ENCODE data around the gene MORN3.

- no peak for TF ChIP-seq ISL1 (CRISPR knock-in tag; IDR thresholded peaks at IDR 0.05)
- TF ChIP-seq SNAI2 (CRISPR knock-in tag; IDR thresholded peaks at IDR 0.05) = no peak
- no peak for TF ChIP-seq OSR1 (CRISPR knock-in tag; IDR thresholded peaks at IDR 0.05)
- no peak for TF ChIP-seq POU6F1 (CRISPR knock-in tag; IDR thresholded peaks at IDR 0.05; ENCODE audit: borderline replicate concordance, low read depth)
- TF ChIP-seq PPARA (CRISPR knock-in tag; IDR thresholded peaks at IDR 0.05; ENCODE audit: borderline replicate concordance) = no peak
- no peak for TF ChIP-seq TCF4 (CRISPR knock-in tag; IDR thresholded peaks at IDR 0.05; ENCODE audit: borderline replicate concordance)
- TF ChIP-seq ZFP3 (CRISPR knock-in tag; IDR thresholded peaks at IDR 0.05) = no peak
- TF ChIP-seq TOX (CRISPR knock-in tag; IDR thresholded peaks at IDR 0.05; ENCODE audit: borderline replicate concordance) = no peak
- no peak for TF ChIP-seq ZFP30 (CRISPR knock-in tag; IDR thresholded peaks at IDR 0.05)
- no peak for TF ChIP-seq ZNF70 (CRISPR knock-in tag; IDR thresholded peaks at IDR 0.05)
- TF ChIP-seq ARNTL (CRISPR knock-in tag; IDR thresholded peaks at IDR 0.05; ENCODE audit: borderline replicate concordance, low read depth) = no peak
- TF ChIP-seq ZNF565 (CRISPR knock-in tag; conservative IDR thresholded peaks at IDR 0.05; ENCODE audit: low read depth) = no peak
Measured at GRCh38 chr12:121657305-121658008, 12.0 kb downstream of the MORN3 start.
